ENCODE data around the gene SH2B3.

DNA sequence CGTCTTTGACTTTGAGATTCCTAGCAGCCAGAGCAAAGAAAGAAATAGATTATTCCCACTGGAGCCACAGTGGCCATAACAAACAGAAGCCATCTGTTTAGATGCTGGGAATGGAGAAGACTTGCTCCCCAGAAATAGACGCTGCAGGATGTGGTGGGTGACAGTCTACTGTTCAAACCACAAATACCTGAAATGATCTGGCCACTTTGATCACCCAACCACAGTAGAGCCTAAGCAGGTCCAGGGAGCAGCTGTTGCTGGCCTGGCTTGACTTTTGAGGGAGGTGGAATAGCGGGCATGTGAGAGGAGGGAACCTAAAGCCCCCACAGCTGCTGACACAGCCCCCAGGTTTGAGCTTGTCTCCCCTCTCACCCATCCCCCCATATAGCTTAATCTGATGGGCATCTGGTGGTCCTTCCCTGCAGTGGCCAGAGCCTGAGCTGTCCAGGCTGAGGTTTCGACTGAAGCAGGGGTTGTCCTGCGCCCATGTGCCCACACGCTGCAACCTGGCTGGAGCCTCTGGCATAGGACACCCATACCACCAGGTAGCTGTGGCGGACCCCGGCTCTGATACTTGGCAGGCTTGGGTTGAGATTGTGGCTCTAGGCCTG lies 38.7 kb downstream of the SH2B3 start:
- TF ChIP-seq, protein P1, sequence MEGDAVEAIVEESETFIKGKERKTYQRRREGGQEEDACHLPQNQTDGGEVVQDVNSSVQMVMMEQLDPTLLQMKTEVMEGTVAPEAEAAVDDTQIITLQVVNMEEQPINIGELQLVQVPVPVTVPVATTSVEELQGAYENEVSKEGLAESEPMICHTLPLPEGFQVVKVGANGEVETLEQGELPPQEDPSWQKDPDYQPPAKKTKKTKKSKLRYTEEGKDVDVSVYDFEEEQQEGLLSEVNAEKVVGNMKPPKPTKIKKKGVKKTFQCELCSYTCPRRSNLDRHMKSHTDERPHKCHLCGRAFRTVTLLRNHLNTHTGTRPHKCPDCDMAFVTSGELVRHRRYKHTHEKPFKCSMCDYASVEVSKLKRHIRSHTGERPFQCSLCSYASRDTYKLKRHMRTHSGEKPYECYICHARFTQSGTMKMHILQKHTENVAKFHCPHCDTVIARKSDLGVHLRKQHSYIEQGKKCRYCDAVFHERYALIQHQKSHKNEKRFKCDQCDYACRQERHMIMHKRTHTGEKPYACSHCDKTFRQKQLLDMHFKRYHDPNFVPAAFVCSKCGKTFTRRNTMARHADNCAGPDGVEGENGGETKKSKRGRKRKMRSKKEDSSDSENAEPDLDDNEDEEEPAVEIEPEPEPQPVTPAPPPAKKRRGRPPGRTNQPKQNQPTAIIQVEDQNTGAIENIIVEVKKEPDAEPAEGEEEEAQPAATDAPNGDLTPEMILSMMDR (IDR thresholded peaks at IDR 0.05), result no peak
- TF ChIP-seq EZH2 (IDR thresholded peaks at IDR 0.05) (no peak), EZH2phosphoT487 (IDR thresholded peaks at IDR 0.05) (no peak)
